Ishikawa (cell line): ENCODE results near the gene CCDC194.

Experiments
- CREB1 ChIP-seq: IDR thresholded peaks from 2 replicates; pipeline ENCODE4 v1.6.1; 2012; ENCODE audit warnings: low read depth
- EP300 ChIP-seq: IDR thresholded peaks from 2 replicates; pipeline ENCODE4 v1.6.1; 2012; ENCODE audit warnings: borderline replicate concordance
- MAX ChIP-seq: IDR thresholded peaks from 2 replicates; pipeline ENCODE4 v1.6.1; 2012
- NFIC ChIP-seq: IDR thresholded peaks from 2 replicates; pipeline ENCODE4 v1.6.1; 2012
- REST ChIP-seq: IDR thresholded peaks from 2 replicates; pipeline ENCODE4 v1.6.1; 2012; ENCODE audit warnings: low read depth, mild to moderate bottlenecking
- TAF1 ChIP-seq: IDR thresholded peaks from 2 replicates; pipeline ENCODE4 v1.6.1; 2012; ENCODE audit warnings: low read depth, mild to moderate bottlenecking
- YY1 ChIP-seq: IDR thresholded peaks from 2 replicates; pipeline ENCODE4 v1.6.1; 2012; ENCODE audit warnings: low read depth

GRCh38 chr19:17389957-17390664 is 3.9 kb downstream of the CCDC194 start:
- TF ChIP-seq MAX: no peak
- TF ChIP-seq YY1: no peak
- TF ChIP-seq EP300: no peak
- TF ChIP-seq TAF1: no peak
- no peak for TF ChIP-seq CREB1
- no peak for TF ChIP-seq REST
- no peak for TF ChIP-seq NFIC
